GM21786 (cell line): ENCODE data around the gene RXRA.
"Not testable (repeated sequence)": the region's sequence is repeated elsewhere in the genome, so short reads cannot be mapped to it uniquely, and the experiment has no call there.

Experiments used
- ATAC-seq: cut with Tn5 transposase; IDR thresholded peaks from one replicate; pipeline ENCODE4 v1.9.1; 2021; ENCODE audit not compliant: unreplicated experiment

Gene RXRA

GRCh38 chr9:134307674-134308638 is 18.3 kb upstream of the RXRA start:
- ATAC-seq = no peak

GRCh38 chr9:134308639-134309220 is 17.5 kb upstream of the RXRA start:
- ATAC-seq = not testable (repeated sequence)

- ATAC-seq = no peak
Measured at GRCh38 chr9:134313470-134313869, 12.8 kb upstream of the RXRA start.

- ATAC-seq = no peak
Measured at GRCh38 chr9:134314039-134314949, 12.0 kb upstream of the RXRA start.

- no peak for ATAC-seq
Measured at GRCh38 chr9:134314950-134315715, 11.1 kb upstream of the RXRA start.

GRCh38 chr9:134315716-134316448 is 10.4 kb upstream of the RXRA start:
- no peak for ATAC-seq

- no peak for ATAC-seq
Measured at GRCh38 chr9:134316449-134317160, 9.7 kb upstream of the RXRA start.

GRCh38 chr9:134317400-134317789 is 8.9 kb upstream of the RXRA start:
- ATAC-seq = no peak

GRCh38 chr9:134317790-134318414 is 8.4 kb upstream of the RXRA start:
- ATAC-seq = no peak

- ATAC-seq = no peak
Measured at GRCh38 chr9:134318481-134318891, 7.8 kb upstream of the RXRA start.

- ATAC-seq = no peak
Measured at GRCh38 chr9:134318941-134319305, 7.3 kb upstream of the RXRA start.

GRCh38 chr9:134319306-134320125 is 6.7 kb upstream of the RXRA start:
- no peak for ATAC-seq

- no peak for ATAC-seq
Measured at GRCh38 chr9:134320126-134320867, 6.0 kb upstream of the RXRA start.

- no peak for ATAC-seq
Measured at GRCh38 chr9:134320868-134321471, 5.3 kb upstream of the RXRA start.

GRCh38 chr9:134321531-134321930 is 4.7 kb upstream of the RXRA start:
- no peak for ATAC-seq

GRCh38 chr9:134321946-134322741 is 4.1 kb upstream of the RXRA start:
- no peak for ATAC-seq
